Glutamatergic neuron (in vitro differentiated cells): ENCODE results near the gene CTLA4. TPM values are rescaled to one million over a fixed set of nuclear protein-coding genes. Genes with fewer than 3 reads are reported as not detected.

Experiments used
- DNase-seq: peaks from one replicate; pipeline ENCODE4 v3.0.0; 2022
- H3K27ac Mint-ChIP-seq: one replicate; pipeline ENCODE4 v1.8.0; 2020; ENCODE audit warnings: mild to moderate bottlenecking, mixed read lengths, inconsistent platforms; ENCODE audit not compliant: unreplicated experiment
- H3K27me3 Mint-ChIP-seq: one replicate; pipeline ENCODE4 v1.8.0; 2020; ENCODE audit warnings: mild to moderate bottlenecking, moderate library complexity, mixed read lengths, inconsistent platforms; ENCODE audit not compliant: unreplicated experiment
- H3K36me3 Mint-ChIP-seq: one replicate; pipeline ENCODE4 v1.8.0; 2020; ENCODE audit warnings: mild to moderate bottlenecking, mixed read lengths, inconsistent platforms; ENCODE audit not compliant: unreplicated experiment
- H3K4me1 Mint-ChIP-seq: one replicate; pipeline ENCODE4 v1.8.0; 2020; ENCODE audit warnings: mild to moderate bottlenecking, low read depth, mixed read lengths, inconsistent platforms; ENCODE audit not compliant: unreplicated experiment
- H3K4me3 Mint-ChIP-seq: one replicate; pipeline ENCODE4 v1.8.0; 2020; ENCODE audit warnings: mild to moderate bottlenecking, mixed read lengths, inconsistent platforms; ENCODE audit not compliant: unreplicated experiment
- H3K9me3 Mint-ChIP-seq: one replicate; pipeline ENCODE4 v1.8.0; 2020; ENCODE audit warnings: mild to moderate bottlenecking, moderate library complexity, mixed read lengths, inconsistent platforms; ENCODE audit not compliant: unreplicated experiment
- CTCF ChIP-seq: fragments of 200-600 bp; sonication (generic); IDR thresholded peaks from one replicate; pipeline ENCODE4 v1.5.0; 2021; ENCODE audit not compliant: partially characterized antibody, unreplicated experiment
- total RNA-seq: library from RNA; stranded (reverse); fragmentation: NEBNext Ultra II Directional; extraction: Animal tissue kit (Norgen Biotek cat#: 25700); gene quantifications from one replicate; pipeline ENCODE4 v1.2.1, GENCODE V29; 2021; ENCODE audit not compliant: unreplicated experiment

Gene CTLA4
- total RNA-seq, 1 donor from 2014 or later: not detected

DNA sequence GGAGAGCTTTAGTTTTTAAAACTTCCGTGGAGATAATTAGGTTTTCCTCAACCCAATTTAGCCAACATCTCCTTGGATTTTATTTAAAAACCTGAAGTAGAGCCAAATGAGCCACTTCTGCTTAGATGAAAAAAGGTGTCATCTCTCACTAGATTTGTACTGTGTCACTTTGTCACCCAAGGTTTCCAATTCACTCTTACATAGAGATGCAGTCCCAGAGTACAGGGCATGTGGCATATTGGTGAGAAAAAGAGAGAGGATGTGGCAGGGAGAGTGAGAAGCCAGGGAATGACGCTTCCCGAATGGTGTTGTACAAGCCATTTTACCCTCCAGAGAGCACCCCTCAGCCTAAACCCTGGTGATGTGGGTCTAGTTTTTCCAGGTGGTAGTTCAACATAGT is 44.4 kb upstream of the CTLA4 start:
- peaks cover 2% of the 10 kb centered on the region for H3K27me3 Mint-ChIP-seq
- no peaks in the 10 kb centered on the region for H3K4me1 Mint-ChIP-seq
- no peak overlapping the region for H3K27ac Mint-ChIP-seq
- no peaks in the 10 kb centered on the region for H3K9me3 Mint-ChIP-seq
- DNase-seq: no peak
- no peak overlapping the region for H3K4me3 Mint-ChIP-seq
- H3K36me3 Mint-ChIP-seq: no peaks in the 10 kb centered on the region
- no peak for TF ChIP-seq CTCF

- H3K9me3 Mint-ChIP-seq: no peaks in the 10 kb centered on the region
- H3K4me1 Mint-ChIP-seq: no peaks in the 10 kb centered on the region
- TF ChIP-seq CTCF: no peak
- no peak overlapping the region for H3K4me3 Mint-ChIP-seq
- peaks cover 2% of the 10 kb centered on the region for H3K27me3 Mint-ChIP-seq
- H3K36me3 Mint-ChIP-seq: no peaks in the 10 kb centered on the region
- no peak for DNase-seq
- H3K27ac Mint-ChIP-seq: no peak overlapping the region
Observed at GRCh38 chr2:203824057-203824456, 43.5 kb upstream of the CTLA4 start.

DNA sequence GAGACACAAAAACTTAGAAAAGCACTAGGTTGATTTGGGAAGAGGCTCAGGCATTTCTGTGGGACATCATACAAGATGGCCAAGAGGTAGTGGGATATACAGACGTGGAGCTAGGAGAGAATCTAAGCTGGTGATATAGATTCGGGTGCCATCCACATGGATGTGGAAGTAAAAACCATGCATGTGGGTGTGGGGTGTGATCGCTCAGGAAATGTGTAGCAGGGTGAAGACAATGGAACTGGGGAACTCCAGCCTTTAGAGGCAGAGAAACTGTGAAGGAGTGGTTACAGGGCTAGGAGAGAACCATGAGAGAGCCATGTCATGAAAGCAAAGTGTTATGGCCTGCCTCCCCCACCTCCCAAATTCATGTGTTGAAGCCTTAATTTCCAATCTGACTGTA is 43.0 kb upstream of the CTLA4 start:
- H3K36me3 Mint-ChIP-seq: no peaks in the 10 kb centered on the region
- H3K27me3 Mint-ChIP-seq: peaks cover 2% of the 10 kb centered on the region
- no peaks in the 10 kb centered on the region for H3K4me1 Mint-ChIP-seq
- no peaks in the 10 kb centered on the region for H3K9me3 Mint-ChIP-seq
- no peak for DNase-seq
- no peak overlapping the region for H3K4me3 Mint-ChIP-seq
- H3K27ac Mint-ChIP-seq: no peak overlapping the region
- TF ChIP-seq CTCF: no peak

GRCh38 chr2:203826704-203827103 is 40.9 kb upstream of the CTLA4 start:
- Mint-ChIP-seq H3K27ac (no peak overlapping the region), H3K27me3 (peaks cover 2% of the 10 kb centered on the region), H3K9me3 (no peaks in the 10 kb centered on the region), H3K36me3 (no peaks in the 10 kb centered on the region), H3K4me1 (no peaks in the 10 kb centered on the region), H3K4me3 (no peak overlapping the region)
- DNase-seq: no peak
- no peak for TF ChIP-seq CTCF

DNA sequence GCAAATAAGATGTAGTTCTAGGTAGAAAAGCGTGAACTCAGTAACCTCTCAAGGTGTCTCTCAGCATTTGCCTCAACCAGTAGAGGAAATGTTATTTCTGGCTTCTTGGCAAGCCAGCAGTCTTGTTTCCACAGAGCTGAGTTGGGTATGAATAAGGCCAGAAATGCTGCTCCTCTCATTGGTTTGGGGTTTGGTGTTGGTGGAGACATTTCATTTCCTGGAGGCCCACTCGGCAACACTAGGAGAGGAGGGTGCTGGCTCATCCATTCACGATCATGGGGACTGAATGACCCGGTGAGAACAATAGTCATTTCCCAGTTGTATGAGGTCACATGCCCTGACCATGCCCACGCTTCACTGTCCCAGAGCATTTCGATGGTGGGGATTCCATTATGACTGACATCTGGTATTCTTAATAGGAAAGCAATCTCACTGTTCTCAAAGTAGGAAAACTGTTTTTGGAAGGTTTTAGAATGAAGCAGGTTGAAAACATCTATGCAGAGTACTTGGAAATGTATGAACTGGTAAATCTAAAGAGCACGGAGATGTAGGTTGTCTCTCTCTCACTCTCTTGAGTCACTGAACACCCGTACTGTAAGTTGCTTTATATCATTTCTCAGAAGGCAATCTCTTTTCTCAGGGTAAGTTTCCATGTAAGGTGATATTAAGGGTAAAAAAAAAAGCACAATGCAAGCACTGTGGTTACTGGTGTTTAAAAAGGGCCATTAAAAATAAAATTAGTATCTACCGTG is 37.1 kb upstream of the CTLA4 start:
- H3K4me1 Mint-ChIP-seq: no peaks in the 10 kb centered on the region
- no peak for TF ChIP-seq CTCF
- DNase-seq: no peak
- H3K27ac Mint-ChIP-seq: no peak overlapping the region
- H3K9me3 Mint-ChIP-seq: no peaks in the 10 kb centered on the region
- H3K4me3 Mint-ChIP-seq: no peak overlapping the region
- H3K36me3 Mint-ChIP-seq: no peaks in the 10 kb centered on the region
- peaks cover 2% of the 10 kb centered on the region for H3K27me3 Mint-ChIP-seq
